ENCODE measurements around the gene PPIL1. TPM values are rescaled to one million over a fixed set of nuclear protein-coding genes. Genes with fewer than 3 reads are reported as not detected.

Gene PPIL1
- total RNA-seq, 2 donors from 2014 or later, result 18.7 to 35.9 TPM

GRCh38 chr6:36860126-36860525 is 14.5 kb downstream of the PPIL1 start:
- 94% methylated on average over 7 of the region's 7 CpGs for WGBS

GRCh38 chr6:36858407-36858981 is 16.1 kb downstream of the PPIL1 start:
- Histone ChIP-seq H3K4me3 (peak overlapping the region in 1 of 2 donors; percentile 5), H3K4me1 (replicated peaks) (no peaks in the 10 kb centered on the region), H3K9me3 (no peaks in the 10 kb centered on the region), H3K36me3 (no peaks in the 10 kb centered on the region), H3K27ac (peak overlapping the region; percentile 39 to 64), H3K27me3 (replicated peaks; ENCODE audit: insufficient read depth) (no peaks in the 10 kb centered on the region)
- WGBS, result 26% methylated on average over 6 of the region's 6 CpGs
- intact Hi-C loops (cut with DNase I), result no loop called here
- TF ChIP-seq CTCF (IDR thresholded peaks at IDR 0.05) (no peak), POLR2AphosphoS5 (IDR thresholded peaks at IDR 0.05) (peak; percentile 62)
- peak; percentile 25 for DNase-seq (ENCODE audit: low spot score)

More at GRCh38 chr6:36860126-36860525, 14.5 kb downstream of the PPIL1 start:
- intact Hi-C loops (cut with DNase I), result no loop called here
- H3K27ac ChIP-seq, result no peak overlapping the region
- H3K4me3 ChIP-seq, result no peak overlapping the region
- no peaks in the 10 kb centered on the region for H3K9me3 ChIP-seq
- no peaks in the 10 kb centered on the region for H3K4me1 ChIP-seq (replicated peaks)
- DNase-seq (ENCODE audit: low spot score), result no peak
- no peaks in the 10 kb centered on the region for H3K27me3 ChIP-seq (replicated peaks; ENCODE audit: insufficient read depth)
- no peaks in the 10 kb centered on the region for H3K36me3 ChIP-seq
- TF ChIP-seq POLR2A (IDR thresholded peaks at IDR 0.05) (no peak), CTCF (IDR thresholded peaks at IDR 0.05) (no peak), POLR2AphosphoS5 (IDR thresholded peaks at IDR 0.05) (no peak)

- H3K27ac ChIP-seq, result no peak overlapping the region
- H3K27me3 ChIP-seq (replicated peaks; ENCODE audit: insufficient read depth), result no peaks in the 10 kb centered on the region
- TF ChIP-seq POLR2A (IDR thresholded peaks at IDR 0.05) (no peak), POLR2AphosphoS5 (IDR thresholded peaks at IDR 0.05) (no peak), CTCF (IDR thresholded peaks at IDR 0.05) (no peak)
- intact Hi-C loops (cut with DNase I), result no loop called here
- no peaks in the 10 kb centered on the region for H3K4me1 ChIP-seq (replicated peaks)
- H3K4me3 ChIP-seq, result no peak overlapping the region
- WGBS, result 94% methylated on average over 4 of the region's 4 CpGs
- no peak for DNase-seq (ENCODE audit: low spot score)
- H3K9me3 ChIP-seq, result no peaks in the 10 kb centered on the region
- H3K36me3 ChIP-seq, result no peaks in the 10 kb centered on the region
These were observed 17.3 kb downstream of the PPIL1 start for GRCh38 chr6:36857325-36857724.

GRCh38 chr6:36856277-36856676 is 18.3 kb downstream of the PPIL1 start:
- 74% methylated on average over 8 of the region's 8 CpGs for WGBS
- TF ChIP-seq POLR2A (IDR thresholded peaks at IDR 0.05) (no peak), CTCF (IDR thresholded peaks at IDR 0.05) (no peak), POLR2AphosphoS5 (IDR thresholded peaks at IDR 0.05) (no peak)
- no peaks in the 10 kb centered on the region for H3K36me3 ChIP-seq
- H3K9me3 ChIP-seq, result no peaks in the 10 kb centered on the region
- no peak for DNase-seq (ENCODE audit: low spot score)
- no peaks in the 10 kb centered on the region for H3K27me3 ChIP-seq (replicated peaks; ENCODE audit: insufficient read depth)
- no peaks in the 10 kb centered on the region for H3K4me1 ChIP-seq (replicated peaks)
- no peak overlapping the region for H3K27ac ChIP-seq
- intact Hi-C loops (cut with DNase I), result no loop called here
- no peak overlapping the region for H3K4me3 ChIP-seq

- H3K27ac ChIP-seq, result no peak overlapping the region
- no peaks in the 10 kb centered on the region for H3K9me3 ChIP-seq
- H3K27me3 ChIP-seq (replicated peaks; ENCODE audit: insufficient read depth), result no peaks in the 10 kb centered on the region
- no peak overlapping the region for H3K4me3 ChIP-seq
- TF ChIP-seq CTCF (IDR thresholded peaks at IDR 0.05) (no peak), POLR2A (IDR thresholded peaks at IDR 0.05) (no peak), POLR2AphosphoS5 (IDR thresholded peaks at IDR 0.05) (no peak)
- intact Hi-C loops (cut with DNase I), result no loop called here
- WGBS, result 91% methylated on average over 10 of the region's 10 CpGs
- H3K4me1 ChIP-seq (replicated peaks), result no peaks in the 10 kb centered on the region
- no peaks in the 10 kb centered on the region for H3K36me3 ChIP-seq
- DNase-seq (ENCODE audit: low spot score), result no peak
These were observed 18.9 kb downstream of the PPIL1 start for GRCh38 chr6:36855750-36856149.
